GM12892 (cell line): ENCODE measurements around the gene PIGC.

Source experiments
- POLR2A ChIP-seq: IDR thresholded peaks from 2 replicates; pipeline ENCODE4 v1.6.1; 2011; ENCODE audit warnings: low read depth, low read length, control low read depth
- POLR2AphosphoS5 ChIP-seq: IDR thresholded peaks from 2 replicates; pipeline ENCODE4 v1.6.1; 2011; ENCODE audit warnings: low read depth, low read length, control low read depth

DNA sequence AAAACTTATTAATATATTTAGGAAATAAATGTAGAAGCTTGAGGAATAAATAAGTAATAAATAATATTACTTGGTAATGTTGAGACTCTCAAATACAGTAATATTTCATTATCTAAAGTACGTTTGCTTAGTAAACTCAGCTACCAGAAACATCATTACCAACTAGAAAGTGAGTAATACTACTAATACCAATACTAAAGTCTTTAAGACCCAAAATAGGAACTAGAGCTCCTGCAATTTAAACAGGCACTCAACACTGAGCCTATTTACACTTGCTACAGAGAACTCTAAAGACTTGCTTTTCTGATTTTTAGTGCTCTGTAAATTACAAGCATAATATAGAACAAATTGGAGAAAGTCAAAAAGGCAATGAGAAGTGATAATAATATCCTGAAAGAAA is 36.9 kb downstream of the PIGC start:
- TF ChIP-seq POLR2A (no peak), POLR2AphosphoS5 (no peak)
